Left kidney (tissue), 2 donors: ENCODE measurements around the gene DEFB124. TPM values are rescaled to one million over a fixed set of nuclear protein-coding genes. Genes with fewer than 3 reads are reported as not detected.
"Not testable (repeated sequence)": the region's sequence is repeated elsewhere in the genome, so short reads cannot be mapped to it uniquely, and the experiment has no call there.

Source experiments
- DNase-seq: peaks from one replicate; pipeline ENCODE4 v3.0.0-alpha.2; 2013
- polyA plus RNA-seq: library from polyadenylated mRNA; unstranded; fragments of 120-200 nt; gene quantifications from one replicate; pipeline ENCODE4 v1.2.1, GENCODE V29; 2013; ENCODE audit not compliant: insufficient read length

Gene DEFB124
- polyA plus RNA-seq, 1 donor: 0.48 TPM

GRCh38 chr20:31489152-31489551 lies 14.2 kb upstream of the DEFB124 start:
- no peak for DNase-seq

GRCh38 chr20:31488115-31488514 lies 13.2 kb upstream of the DEFB124 start:
- DNase-seq: no peak

- DNase-seq: peak; percentile 57
Measured at GRCh38 chr20:31485450-31486339, 10.8 kb upstream of the DEFB124 start.

- no peak for DNase-seq
Measured at GRCh38 chr20:31484001-31484400, 9.1 kb upstream of the DEFB124 start.

- no peak for DNase-seq
Measured at GRCh38 chr20:31476643-31477215, 1.8 kb upstream of the DEFB124 start.

GRCh38 chr20:31476294-31476585 lies 1.3 kb upstream of the DEFB124 start:
- DNase-seq: no peak

- DNase-seq: no peak
Measured at GRCh38 chr20:31475472-31476293, 756 bp upstream of the DEFB124 start.

GRCh38 chr20:31474097-31474436 lies 860 bp downstream of the DEFB124 start:
- no peak for DNase-seq

- no peak for DNase-seq
Measured at GRCh38 chr20:31473331-31474096, 1.4 kb downstream of the DEFB124 start.

- no peak for DNase-seq
Measured at GRCh38 chr20:31472395-31473330, 2.3 kb downstream of the DEFB124 start.

GRCh38 chr20:31470946-31471345 lies 4.0 kb downstream of the DEFB124 start:
- DNase-seq: not testable (repeated sequence)

GRCh38 chr20:31454361-31454760 lies 20.6 kb downstream of the DEFB124 start:
- no peak for DNase-seq

GRCh38 chr20:31452575-31452974 lies 22.4 kb downstream of the DEFB124 start:
- DNase-seq: no peak

GRCh38 chr20:31449511-31450414 lies 25.2 kb downstream of the DEFB124 start:
- DNase-seq: no peak

GRCh38 chr20:31446084-31446819 lies 28.7 kb downstream of the DEFB124 start:
- no peak for DNase-seq

GRCh38 chr20:31440012-31440659 lies 34.8 kb downstream of the DEFB124 start, which contains the start of gene DEFB123:
DEFB123 (plus strand) TSS chr20:31440632; CDS start chr20:31440699, 67 bp downstream.
- DNase-seq: no peak

GRCh38 chr20:31430568-31431115 lies 44.3 kb downstream of the DEFB124 start:
- no peak for DNase-seq

GRCh38 chr20:31427576-31427975 lies 47.4 kb downstream of the DEFB124 start:
- not testable (repeated sequence) for DNase-seq
